Measurements from ENCODE around the gene GUCY2F. TPM values are rescaled to one million over a fixed set of nuclear protein-coding genes. Genes with fewer than 3 reads are reported as not detected.

The GUCY2F gene
- total and polyA plus RNA-seq, 11 donors: not detected

- TF ChIP-seq CTCF (IDR thresholded peaks at IDR 0.05) (no peak), POLR2A (IDR thresholded peaks at IDR 0.05) (no peak)
- Histone ChIP-seq H3K9me3 (no peaks in the 10 kb centered on the region), H3K4me3 (no peak overlapping the region), H3K4me1 (no peaks in the 10 kb centered on the region), H3K36me3 (no peaks in the 10 kb centered on the region), H3K27me3 (peaks cover 0 to 13% (median 0%) of the 10 kb centered on the region in 9 donors), H3K27ac (no peak overlapping the region)
- WGBS, 4 donors: 19 to 34% (median 27%) methylated on average over 1 of the region's 1 CpG
- ATAC-seq (no peak), DNase-seq (no peak)
- intact Hi-C loops (cut with DNase I): no loop called here
Observed at GRCh38 chrX:109372291-109372690, 109.6 kb downstream of the GUCY2F start.

- Histone ChIP-seq H3K9me3 (peaks cover 0 to 15% (median 0%) of the 10 kb centered on the region in 12 donors), H3K27ac (no peak overlapping the region), H3K27me3 (peaks cover 0 to 5% (median 0%) of the 10 kb centered on the region in 9 donors), H3K4me3 (no peak overlapping the region), H3K36me3 (no peaks in the 10 kb centered on the region), H3K4me1 (no peaks in the 10 kb centered on the region)
- 56 to 67% (median 62%) methylated on average over 4 of the region's 4 CpGs for WGBS, 4 donors
- TF ChIP-seq CTCF (IDR thresholded peaks at IDR 0.05): no peak
- no peak for TF ChIP-seq POLR2A (IDR thresholded peaks at IDR 0.05)
- no peak for ATAC-seq
- no peak for DNase-seq
- intact Hi-C loops (cut with DNase I): no loop called here
Observed at GRCh38 chrX:109362101-109362500, 119.8 kb downstream of the GUCY2F start.

- H3K4me1 ChIP-seq: no peaks in the 10 kb centered on the region
- H3K27me3 ChIP-seq: peaks cover 0 to 12% (median 0%) of the 10 kb centered on the region in 9 donors
- intact Hi-C loops (cut with DNase I): no loop called here
- H3K4me3 ChIP-seq: no peak overlapping the region
- no peak overlapping the region for H3K27ac ChIP-seq
- no peak for DNase-seq
- TF ChIP-seq CTCF (IDR thresholded peaks at IDR 0.05): no peak
- TF ChIP-seq POLR2A (IDR thresholded peaks at IDR 0.05): no peak
- no peak for ATAC-seq
- H3K36me3 ChIP-seq: no peaks in the 10 kb centered on the region
- peaks cover 0 to 15% (median 0%) of the 10 kb centered on the region in 12 donors for H3K9me3 ChIP-seq
- 31 to 50% (median 42%) methylated on average over 3 of the region's 3 CpGs for WGBS, 4 donors
Observed at GRCh38 chrX:109360301-109360700, 121.6 kb downstream of the GUCY2F start.

GRCh38 chrX:109357706-109358105, 124.2 kb downstream of the GUCY2F start:
- Histone ChIP-seq H3K27me3 (peaks cover 0 to 12% (median 0%) of the 10 kb centered on the region in 9 donors), H3K36me3 (no peaks in the 10 kb centered on the region), H3K4me3 (no peak overlapping the region), H3K4me1 (no peaks in the 10 kb centered on the region), H3K27ac (no peak overlapping the region), H3K9me3 (peaks cover 0 to 15% (median 0%) of the 10 kb centered on the region in 12 donors)
- DNase-seq (no peak), ATAC-seq (no peak)
- intact Hi-C loops (cut with DNase I): no loop called here
- 86 to 89% (median 88%) methylated on average over 3 of the region's 3 CpGs for WGBS, 4 donors
- TF ChIP-seq CTCF (IDR thresholded peaks at IDR 0.05): no peak
- TF ChIP-seq POLR2A (IDR thresholded peaks at IDR 0.05): no peak
